Thymus (tissue), 11 donors: ENCODE measurements around the gene WDR87. TPM values are rescaled to one million over a fixed set of nuclear protein-coding genes. Genes with fewer than 3 reads are reported as not detected.
"Not testable (repeated sequence)": the region's sequence is repeated elsewhere in the genome, so short reads cannot be mapped to it uniquely, and the experiment has no call there.

Experiments
- DNase-seq, 9 donors: peaks; one replicate each; pipeline ENCODE4 v3.0.0-alpha.2; 2013; ENCODE audit warnings: low spot score in 9 of 9, low read depth in 6 of 9, missing footprints in 1 of 9
- H3K27ac ChIP-seq, 2 donors: one replicate each; pipeline ENCODE4 v1.5.1; 2013; ENCODE audit warnings: control low read depth in 1 of 2, low read depth in 1 of 2, low read length in 1 of 2, mild to moderate bottlenecking in 1 of 2, moderate library complexity in 1 of 2
- H3K27me3 ChIP-seq, 2 donors: one replicate each; pipeline ENCODE4 v1.5.1; 2013; ENCODE audit warnings: low read length in 1 of 2; ENCODE audit not compliant: control insufficient read depth in 2 of 2, insufficient read depth in 1 of 2
- H3K36me3 ChIP-seq, 2 donors: one replicate each; pipeline ENCODE4 v1.5.1; 2013; ENCODE audit warnings: low read length in 1 of 2, mild to moderate bottlenecking in 1 of 2, moderate library complexity in 1 of 2; ENCODE audit not compliant: control insufficient read depth in 2 of 2, insufficient read depth in 2 of 2
- H3K4me1 ChIP-seq, 2 donors: one replicate each; pipeline ENCODE4 v1.5.1; 2013; ENCODE audit warnings: low read length in 2 of 2; ENCODE audit not compliant: control insufficient read depth in 2 of 2, insufficient read depth in 2 of 2
- H3K4me3 ChIP-seq, 2 donors: one replicate each; pipeline ENCODE4 v1.5.1; 2013; ENCODE audit warnings: low read length in 2 of 2, control low read depth in 1 of 2, mild to moderate bottlenecking in 1 of 2
- H3K9me3 ChIP-seq, 2 donors: one replicate each; pipeline ENCODE4 v1.5.1; 2013; ENCODE audit warnings: low read length in 1 of 2, mild to moderate bottlenecking in 1 of 2; ENCODE audit not compliant: control insufficient read depth in 2 of 2, insufficient read depth in 1 of 2
- WGBS: extraction: QIAGEN DNeasy Blood & Tissue Kit; methylation state at CpG from one replicate; pipeline ENCODE4 v1.1.7; 2013; 5-methylcytosine and 5-hydroxymethylcytosine counted together
- polyA plus RNA-seq: library from polyadenylated mRNA; stranded (reverse); fragments of 200-250 nt; gene quantifications from one replicate; pipeline ENCODE4 v1.2.3, GENCODE V29; 2013
- total RNA-seq: library from RNA; stranded (reverse); fragments of 120-200 nt; gene quantifications from one replicate; pipeline ENCODE4 v1.2.4, GENCODE V29; 2013
- donor health status: healthy.

The WDR87 gene
- total and polyA plus RNA-seq, 2 donors: under 0.01 to 0.02 TPM

GRCh38 chr19:37874784-37875183, 31.6 kb downstream of the WDR87 start:
- H3K27me3 ChIP-seq: no peaks in the 10 kb centered on the region
- H3K4me1 ChIP-seq: no peaks in the 10 kb centered on the region
- WGBS: 68% methylated on average over 3 of the region's 3 CpGs
- no peak overlapping the region for H3K27ac ChIP-seq
- H3K4me3 ChIP-seq: no peak overlapping the region
- no peaks in the 10 kb centered on the region for H3K36me3 ChIP-seq
- DNase-seq: no peak
- no peaks in the 10 kb centered on the region for H3K9me3 ChIP-seq

- Histone ChIP-seq H3K27me3 (no peaks in the 10 kb centered on the region), H3K4me1 (no peaks in the 10 kb centered on the region), H3K4me3 (no peak overlapping the region), H3K36me3 (no peaks in the 10 kb centered on the region), H3K9me3 (no peaks in the 10 kb centered on the region), H3K27ac (no peak overlapping the region)
- 94% methylated on average over 5 of the region's 5 CpGs for WGBS
- no peak for DNase-seq
These were observed 34.0 kb downstream of the WDR87 start for GRCh38 chr19:37872383-37872782.

- Histone ChIP-seq H3K4me3 (no peak overlapping the region), H3K4me1 (no peaks in the 10 kb centered on the region), H3K27me3 (no peaks in the 10 kb centered on the region), H3K9me3 (no peaks in the 10 kb centered on the region), H3K27ac (no peak overlapping the region), H3K36me3 (no peaks in the 10 kb centered on the region)
- no peak for DNase-seq
- 91% methylated on average over 4 of the region's 4 CpGs for WGBS
These were observed 36.5 kb downstream of the WDR87 start for GRCh38 chr19:37869766-37870340.

- no peak for DNase-seq
- Histone ChIP-seq H3K36me3 (no peaks in the 10 kb centered on the region), H3K9me3 (no peaks in the 10 kb centered on the region), H3K4me3 (no peak overlapping the region), H3K27me3 (no peaks in the 10 kb centered on the region), H3K27ac (no peak overlapping the region), H3K4me1 (no peaks in the 10 kb centered on the region)
- 95% methylated on average over 2 of the region's 2 CpGs for WGBS
These were observed 38.6 kb downstream of the WDR87 start for GRCh38 chr19:37867831-37868230.

GRCh38 chr19:37865930-37866329, 40.5 kb downstream of the WDR87 start:
- not testable (repeated sequence) for H3K4me1 ChIP-seq, H3K27me3 ChIP-seq, H3K4me3 ChIP-seq, H3K9me3 ChIP-seq, H3K27ac ChIP-seq, DNase-seq, H3K36me3 ChIP-seq
- WGBS: 94% methylated on average over 8 of the region's 9 CpGs

- no peaks in the 10 kb centered on the region for H3K4me1 ChIP-seq
- DNase-seq: no peak
- no peak overlapping the region for H3K4me3 ChIP-seq
- no peaks in the 10 kb centered on the region for H3K9me3 ChIP-seq
- 92% methylated on average over 3 of the region's 3 CpGs for WGBS
- no peak overlapping the region for H3K27ac ChIP-seq
- no peaks in the 10 kb centered on the region for H3K27me3 ChIP-seq
- H3K36me3 ChIP-seq: no peaks in the 10 kb centered on the region
These were observed 41.9 kb downstream of the WDR87 start for GRCh38 chr19:37864501-37864900.

GRCh38 chr19:37855098-37855497, 51.3 kb downstream of the WDR87 start:
- DNase-seq: peak in 4 of 9 donors; percentile 8 to 28 (median 19)
- no peak overlapping the region for H3K4me3 ChIP-seq
- no peaks in the 10 kb centered on the region for H3K36me3 ChIP-seq
- H3K9me3 ChIP-seq: peaks cover 6 to 16% of the 10 kb centered on the region in 2 donors
- H3K27ac ChIP-seq: no peak overlapping the region
- WGBS: 20% methylated on average over 35 of the region's 35 CpGs
- H3K4me1 ChIP-seq: no peaks in the 10 kb centered on the region
- peaks cover 0 to 8% of the 10 kb centered on the region in 2 donors for H3K27me3 ChIP-seq

- no peak for DNase-seq
- Histone ChIP-seq H3K4me3 (no peak overlapping the region), H3K9me3 (peaks cover 0 to 4% of the 10 kb centered on the region in 2 donors), H3K36me3 (no peaks in the 10 kb centered on the region), H3K4me1 (no peaks in the 10 kb centered on the region), H3K27ac (no peak overlapping the region), H3K27me3 (no peaks in the 10 kb centered on the region)
- WGBS: 71% methylated on average over 2 of the region's 2 CpGs
These were observed 60.5 kb downstream of the WDR87 start for GRCh38 chr19:37845932-37846331.
